B cell (primary cell): Measurements from ENCODE around the gene BAZ1B.
"Not testable (repeated sequence)": the region's sequence is repeated elsewhere in the genome, so short reads cannot be mapped to it uniquely, and the experiment has no call there.

Experiments used
- CTCF ChIP-seq: fragments of 200-600 bp; IDR thresholded peaks from one replicate; pipeline ENCODE4 v1.8.0; 2022; ENCODE audit warnings: antibody characterized with exemption, mild to moderate bottlenecking
- EZH2 ChIP-seq: IDR thresholded peaks from 2 replicates; pipeline ENCODE4 v1.6.1; 2012; ENCODE audit warnings: borderline replicate concordance, low read depth, mild to moderate bottlenecking, moderate library complexity, low read length; ENCODE audit not compliant: insufficient read depth, poor library complexity, severe bottlenecking

- not testable (repeated sequence) for TF ChIP-seq CTCF, EZH2
Observed at GRCh38 chr7:73467046-73467445, 55.0 kb downstream of the BAZ1B start.
